Posterior cingulate gyrus (tissue), 11 donors: ENCODE measurements around the gene PPP1R14B.
"Not testable (repeated sequence)": the region's sequence is repeated elsewhere in the genome, so short reads cannot be mapped to it uniquely, and the experiment has no call there.

ENCODE experiments used
- DNase-seq, 10 donors: peaks; one replicate each; pipeline versions ENCODE4 v3.0.0 to v3.0.0-alpha.2; 2020 to 2021; ENCODE audit warnings: mixed read lengths in 3 of 10
- intact Hi-C: fragments of 100-400 bp; cut with DNase I; formaldehyde crosslinking; loops from one replicate; pipeline ENCODE4 v1.15.1; 2023

Gene PPP1R14B

DNA sequence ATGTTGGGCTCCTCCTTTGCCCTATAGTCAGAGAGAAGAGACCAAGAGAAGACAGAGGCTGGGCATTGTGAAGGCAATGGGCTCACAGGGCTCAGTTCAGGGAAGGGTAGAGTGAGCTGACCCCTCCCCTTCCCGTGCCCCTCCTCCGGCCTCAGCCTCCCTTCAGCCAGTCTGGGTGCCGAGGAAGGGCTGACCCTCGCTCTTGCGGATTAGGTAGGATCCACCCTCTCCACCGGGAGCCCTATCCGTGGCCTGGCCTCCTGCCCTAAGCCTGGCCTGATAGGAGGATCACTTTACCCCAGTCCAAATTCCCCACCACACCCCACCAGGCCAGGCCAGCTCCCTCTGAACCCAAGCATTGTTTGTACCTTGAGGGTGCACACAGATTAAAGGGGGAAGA, 1.8 kb upstream of the PPP1R14B start:
- DNase-seq = no peak
- intact Hi-C loops = no loop called here

DNA sequence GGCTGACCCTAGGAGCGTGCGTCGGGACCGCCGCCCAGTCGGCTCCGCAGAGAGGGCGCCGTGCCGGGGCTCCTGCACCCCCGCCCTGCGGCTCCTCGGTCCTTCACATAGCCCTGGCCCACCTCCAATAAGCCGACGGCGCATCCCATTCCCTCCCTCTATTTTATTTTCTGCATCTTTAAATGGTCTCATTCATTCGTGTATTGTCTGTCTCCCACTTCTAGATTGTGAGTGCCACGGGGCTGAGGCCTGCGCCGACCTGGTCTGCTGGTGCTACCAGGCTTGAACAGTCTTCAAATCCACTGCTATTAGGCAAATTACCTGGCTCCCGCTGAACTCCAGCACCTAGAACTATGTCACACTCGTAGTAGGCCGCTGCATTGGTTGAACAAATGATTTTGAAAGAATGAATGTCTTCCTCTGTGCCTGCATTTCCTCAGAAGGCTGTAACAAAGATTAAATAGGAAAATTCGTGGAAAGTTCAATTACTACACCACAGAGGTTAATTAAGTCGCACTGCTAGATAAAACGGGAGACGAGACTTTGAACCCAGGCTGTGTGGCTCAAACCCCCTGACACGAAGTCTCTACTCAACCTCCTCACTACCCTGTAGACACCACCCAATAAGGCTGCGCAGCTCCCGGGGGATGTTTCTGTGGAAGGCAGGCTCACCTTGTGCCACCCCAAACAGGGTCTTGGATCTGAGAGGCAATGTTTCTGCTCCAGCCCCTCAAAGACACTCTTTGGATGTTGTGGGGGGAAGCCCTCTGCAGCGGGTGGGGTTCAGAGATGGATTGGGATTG, 1.2 kb upstream of the PPP1R14B start:
- intact Hi-C loops = no loop called here
- no peak for DNase-seq

DNA sequence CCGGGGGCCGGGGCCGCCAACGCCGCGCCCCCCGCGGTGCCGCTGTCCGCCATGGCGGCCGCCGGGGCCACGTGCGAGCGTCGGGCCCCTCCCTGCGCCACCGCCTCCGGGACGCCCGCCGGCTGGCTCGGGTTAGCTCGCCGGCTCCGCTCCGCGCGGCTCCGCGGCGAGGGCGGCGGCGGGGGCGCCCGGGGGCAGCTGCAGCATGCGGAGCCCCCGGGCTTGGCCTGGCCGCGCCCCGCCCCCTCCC, 197 bp downstream of the PPP1R14B start:
- intact Hi-C loops, DNase-seq: not testable (repeated sequence)

DNA sequence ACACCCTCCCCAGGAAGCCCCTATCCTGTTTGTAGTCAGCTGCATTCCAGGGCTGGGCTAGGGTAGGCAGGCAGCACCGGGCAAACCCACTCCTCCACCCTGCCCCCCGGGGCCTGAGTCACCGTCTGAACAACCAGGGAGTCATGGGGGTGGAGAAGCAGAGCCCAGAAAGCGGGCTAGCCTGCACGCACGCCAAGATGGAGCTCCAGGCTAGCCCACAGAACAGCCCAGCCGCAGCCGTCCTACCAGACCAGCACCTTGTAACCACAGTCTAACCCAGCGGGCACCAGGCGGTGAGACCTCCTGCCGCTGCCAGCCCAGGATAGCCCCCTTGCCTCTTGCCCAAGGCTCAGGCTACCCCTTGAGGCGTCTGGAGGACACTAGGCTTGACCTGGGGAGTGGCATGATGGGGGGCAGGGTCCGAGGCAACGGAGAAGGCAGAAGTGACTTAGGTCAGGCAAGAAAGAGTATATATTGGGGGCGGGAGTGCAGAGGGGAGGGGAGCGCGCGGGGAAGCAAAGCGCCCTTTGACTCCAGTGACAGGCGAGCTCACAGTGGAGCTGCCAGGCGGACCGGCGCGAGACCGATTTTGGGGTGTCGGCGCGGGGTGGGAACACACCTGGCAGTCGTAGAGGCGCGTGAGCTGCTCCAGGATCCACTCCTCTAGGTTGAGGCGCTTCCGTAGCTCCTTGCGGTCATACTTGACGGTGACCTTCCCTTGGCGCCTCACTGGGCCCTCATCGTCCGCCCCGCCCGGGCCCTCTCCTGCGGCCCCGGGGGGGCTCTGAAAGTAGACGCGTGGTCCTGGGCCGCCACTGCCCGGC, 734 bp downstream of the PPP1R14B start:
- DNase-seq = peak in 2 of 10 donors; percentile 57 to 80
- intact Hi-C loops = no loop called here

DNA sequence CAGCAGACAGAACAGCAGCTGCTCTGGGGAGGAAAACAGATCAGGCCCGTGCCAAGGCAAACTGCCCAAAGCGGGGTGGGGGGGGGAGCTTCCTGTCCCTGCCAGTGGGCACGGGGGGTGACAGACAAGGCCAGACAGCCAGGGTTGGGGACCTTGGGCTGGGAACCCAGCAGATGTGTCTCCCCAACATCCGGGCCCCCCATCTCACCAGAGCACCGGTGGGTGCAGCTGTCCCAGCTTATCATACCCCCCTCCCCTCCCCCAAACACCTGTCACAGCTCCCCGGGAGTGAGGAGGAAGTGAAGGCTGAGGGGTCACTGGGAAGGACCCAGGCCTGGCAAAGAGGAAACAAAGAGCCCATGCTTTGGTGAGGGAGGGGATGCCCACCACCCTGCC, 1.3 kb downstream of the PPP1R14B start:
- peak in 3 of 10 donors; percentile 49 to 81 (median 52) for DNase-seq
- intact Hi-C loops = no loop called here

DNA sequence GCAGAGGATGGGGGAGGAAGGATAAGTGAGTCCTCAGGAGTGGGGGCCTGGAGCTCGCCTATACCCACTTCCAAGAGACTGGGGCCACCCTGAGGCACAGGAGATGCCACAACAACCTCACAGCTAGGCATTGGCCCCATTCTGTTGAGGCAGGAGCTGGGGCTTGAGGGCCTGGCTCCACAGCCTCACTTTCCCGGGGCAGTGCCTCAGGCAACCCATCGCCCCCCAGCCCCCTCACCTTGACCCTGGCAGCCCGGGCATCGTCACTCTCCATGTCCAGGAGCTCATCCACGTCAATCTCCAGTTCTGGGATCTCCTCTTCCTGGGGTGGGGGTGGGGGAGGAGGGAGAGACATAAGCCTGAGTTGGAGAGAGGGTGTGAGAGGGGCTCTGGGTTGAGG, 1.8 kb downstream of the PPP1R14B start:
- intact Hi-C loops = no loop called here
- DNase-seq = no peak

DNA sequence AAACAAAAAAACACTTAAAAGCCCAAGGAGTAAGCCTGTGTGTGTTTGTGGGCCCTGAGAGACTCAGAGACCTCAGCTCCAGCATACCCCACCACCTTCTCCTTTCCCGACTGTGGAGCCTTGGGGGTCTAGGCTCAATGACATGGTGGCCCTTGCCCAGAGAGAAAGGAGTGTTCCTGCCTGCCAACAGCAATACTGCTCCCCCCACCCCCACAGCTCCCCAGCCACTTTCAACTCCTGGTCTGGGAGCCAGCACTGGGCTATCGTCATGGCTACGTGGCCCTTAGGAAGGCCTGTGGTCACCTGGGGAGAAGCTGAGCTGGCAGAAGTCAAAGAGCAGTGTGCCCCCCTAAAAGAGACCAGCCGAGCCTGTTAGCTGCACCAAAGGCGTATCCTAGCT, 2.6 kb downstream of the PPP1R14B start:
- no peak for DNase-seq
- intact Hi-C loops = no loop called here

DNA sequence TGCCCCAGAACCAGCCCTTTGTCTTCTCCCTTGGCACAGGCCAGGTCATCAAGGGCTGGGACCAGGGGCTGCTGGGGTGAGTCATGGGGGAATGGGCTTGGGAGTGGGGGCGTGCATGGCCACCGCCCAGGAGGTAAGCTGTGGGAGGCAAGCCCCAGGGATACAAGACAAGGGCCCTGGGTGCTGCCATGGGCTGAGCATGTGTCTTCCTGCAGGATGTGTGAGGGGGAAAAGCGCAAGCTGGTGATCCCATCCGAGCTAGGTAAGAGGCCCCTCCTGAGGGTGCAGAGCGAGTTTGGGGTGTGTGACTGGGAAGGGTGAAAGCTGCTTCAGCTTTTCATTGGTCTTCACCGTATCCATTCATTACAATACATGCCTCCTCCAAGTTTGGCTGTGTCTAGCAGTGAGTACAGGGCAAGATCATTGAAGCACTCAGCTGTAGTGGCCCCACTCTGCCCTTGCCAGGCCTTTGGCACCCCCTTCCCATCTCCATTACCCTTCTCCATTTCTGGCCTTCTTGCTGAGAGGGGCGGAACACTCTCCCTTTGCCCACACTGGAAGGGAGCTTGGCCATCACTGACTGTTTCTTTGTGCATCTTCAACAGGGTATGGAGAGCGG, 3.4 kb downstream of the PPP1R14B start:
- intact Hi-C loops = no loop called here
- DNase-seq = no peak

DNA sequence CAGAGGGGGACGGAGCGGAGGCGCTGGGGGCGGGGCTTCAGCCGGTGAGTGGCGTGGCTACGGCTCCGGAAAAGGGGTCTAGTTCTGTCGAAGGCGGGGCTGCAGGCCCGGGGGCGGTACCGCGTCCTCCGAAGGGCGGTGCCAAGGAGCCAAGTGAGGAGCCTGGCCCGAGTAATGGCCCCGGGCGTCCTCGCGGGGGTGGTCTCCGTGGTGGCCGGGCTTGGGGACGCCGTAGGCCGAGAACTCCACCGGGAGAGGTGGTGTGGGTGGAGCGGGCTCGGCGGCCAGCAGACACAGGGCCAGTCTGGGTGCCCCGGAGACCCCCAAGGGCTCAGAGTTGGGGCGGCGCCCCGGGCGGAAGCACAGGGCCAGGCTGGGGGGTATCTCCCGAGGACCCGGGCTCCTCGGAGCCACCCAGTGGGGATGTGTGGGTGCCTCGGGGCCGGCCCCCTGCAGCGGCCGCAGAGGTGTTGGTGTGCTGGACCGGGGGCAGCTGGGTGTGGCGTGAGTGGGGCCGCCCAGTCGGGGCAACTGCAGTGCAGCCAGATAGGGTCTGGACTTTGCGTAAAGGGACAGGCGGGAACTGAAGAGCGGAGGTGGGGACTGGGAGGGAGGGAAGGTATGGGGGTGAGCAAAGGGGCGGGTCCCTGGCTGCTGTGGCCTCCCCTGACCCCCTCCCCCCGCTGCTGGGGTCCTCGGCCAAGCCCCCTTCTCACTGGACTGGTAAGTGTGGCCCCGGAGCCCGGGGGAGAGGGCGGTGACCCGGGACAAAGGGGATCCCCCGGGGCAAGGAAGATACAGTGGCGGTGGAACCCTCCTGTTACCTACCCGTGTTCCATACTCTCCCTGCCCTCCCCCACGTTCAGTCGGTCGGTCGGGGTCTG, 5.0 kb downstream of the PPP1R14B start:
- intact Hi-C loops = no loop called here
- peak in 5 of 10 donors; percentile 89 to 100 (median 100) for DNase-seq

DNA sequence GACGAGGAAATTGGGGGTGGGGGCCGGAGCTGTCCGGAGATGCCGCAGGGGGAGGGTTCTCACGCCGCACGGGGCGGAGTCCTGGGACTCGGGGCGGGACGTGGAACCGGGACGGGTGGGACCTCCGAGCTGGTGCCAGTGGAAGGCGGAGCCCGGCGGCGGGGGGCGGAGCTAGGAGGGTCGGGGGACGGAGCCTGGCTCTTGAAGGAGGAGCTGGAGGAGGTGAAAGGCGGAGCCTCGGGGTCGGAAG, 5.6 kb downstream of the PPP1R14B start:
- intact Hi-C loops = no loop called here
- peak in 6 of 10 donors; percentile 99 to 100 (median 100) for DNase-seq

DNA sequence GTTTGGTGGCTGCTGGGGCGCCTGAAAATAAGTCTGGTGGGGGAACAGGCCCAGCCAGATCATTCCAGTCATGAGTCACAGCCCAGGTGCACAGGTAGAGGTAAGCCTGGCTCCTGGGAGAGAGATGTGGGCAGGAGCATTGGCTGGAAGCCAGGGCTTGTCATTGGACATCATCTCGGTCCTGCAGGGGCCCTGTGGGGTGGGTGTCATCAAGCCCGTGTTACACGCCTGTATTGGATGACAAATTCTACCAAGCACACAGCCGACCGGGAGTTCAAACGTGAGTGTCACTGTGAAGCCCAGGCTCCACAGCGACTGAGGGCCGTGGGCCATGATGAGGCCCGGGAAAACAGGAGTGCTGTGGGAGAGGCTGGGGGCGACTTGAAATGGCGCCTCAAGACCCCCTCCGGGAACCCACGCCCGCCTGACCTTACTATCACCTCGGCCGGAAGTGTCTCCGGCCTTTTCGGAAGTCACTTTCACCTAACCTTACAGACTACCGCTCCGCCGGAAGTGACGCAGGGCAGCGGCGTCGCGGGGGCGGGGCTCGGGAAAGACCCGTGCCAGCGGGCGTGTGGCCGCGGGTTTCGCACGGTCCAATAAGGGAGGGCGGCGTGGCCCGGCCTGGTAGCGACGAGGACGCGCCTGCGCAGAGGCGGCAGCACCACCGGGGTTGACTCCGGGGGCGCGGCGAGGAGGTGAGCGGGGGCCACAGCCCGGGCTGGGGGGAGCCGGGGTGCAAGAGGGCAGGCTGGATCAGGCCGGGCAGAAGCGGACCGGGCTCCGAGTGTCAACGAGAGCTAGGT, 6.1 kb downstream of the PPP1R14B start, which contains the start of gene FKBP2:
TSS of gene FKBP2 (plus strand) at position 661 of the 806 bp plus-strand sequence. CDS start 1,293 bp downstream, outside the sequence.
- intact Hi-C loops = no loop called here
- peak; percentile 91 to 100 (median 96) for DNase-seq

DNA sequence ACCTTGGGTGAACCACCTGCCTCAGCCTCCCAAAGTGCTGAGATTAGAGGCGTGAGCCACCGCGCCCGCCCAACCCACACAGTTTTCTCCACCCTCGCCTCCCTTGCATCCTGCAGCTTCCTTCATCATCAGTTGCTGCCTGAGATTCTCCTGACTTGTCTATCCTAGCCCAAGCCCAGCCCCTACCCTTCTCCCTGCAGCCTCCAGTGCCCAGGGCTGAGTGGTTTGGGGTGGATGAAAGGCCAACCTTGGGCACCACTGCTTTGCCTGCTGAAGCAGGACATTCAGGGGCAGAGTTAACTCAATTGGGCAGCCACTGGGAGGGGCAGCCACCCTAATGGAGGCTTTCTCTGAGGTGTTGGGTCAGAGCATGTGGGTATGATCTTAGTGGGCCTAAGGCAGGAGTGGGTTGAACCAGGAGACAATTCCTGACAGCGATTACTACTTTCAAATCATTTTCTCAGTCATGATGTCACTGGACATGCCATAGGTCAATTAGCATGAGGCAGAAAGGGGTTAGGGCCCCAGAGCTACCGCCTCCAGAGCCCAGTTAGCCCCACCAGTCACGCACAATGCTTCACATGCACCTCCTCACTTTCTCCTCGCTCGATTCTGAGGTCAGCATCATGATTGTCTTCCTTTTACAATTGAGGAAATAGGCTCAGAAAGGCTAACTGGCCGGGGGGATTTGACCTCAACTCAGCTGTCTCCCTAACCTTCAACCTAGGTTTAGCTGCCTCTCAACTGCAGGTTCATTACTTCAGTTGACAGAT, 6.9 kb downstream of the PPP1R14B start:
- no peak for DNase-seq
- intact Hi-C loops = loop anchor here (10.0 kb wide), 1 partner anchor 55 kb away; the partner anchor contains the start of gene STIP1

DNA sequence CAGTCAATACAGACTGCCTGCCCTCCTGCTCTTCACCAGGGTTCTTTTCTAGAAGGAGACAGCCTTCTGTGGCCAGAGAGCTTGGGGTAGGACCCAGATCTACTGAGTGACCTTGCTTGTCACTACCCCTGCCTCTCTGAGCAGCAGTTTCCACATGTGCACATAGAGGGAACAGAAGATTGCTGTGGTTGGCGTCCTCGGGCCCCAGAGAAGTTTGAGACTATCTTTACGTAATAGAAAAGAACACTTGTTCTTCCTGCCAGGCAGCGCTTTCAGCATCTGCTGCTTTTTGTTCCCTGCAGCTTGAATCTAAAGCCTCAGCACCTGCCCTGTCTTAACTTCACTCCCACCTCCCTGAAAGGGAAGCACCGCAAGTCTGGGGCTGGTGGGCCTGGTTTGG, 7.7 kb downstream of the PPP1R14B start:
- intact Hi-C loops = loop anchor here (10.0 kb wide), 1 partner anchor 54 kb away; the partner anchor contains the start of gene STIP1
- DNase-seq = no peak

DNA sequence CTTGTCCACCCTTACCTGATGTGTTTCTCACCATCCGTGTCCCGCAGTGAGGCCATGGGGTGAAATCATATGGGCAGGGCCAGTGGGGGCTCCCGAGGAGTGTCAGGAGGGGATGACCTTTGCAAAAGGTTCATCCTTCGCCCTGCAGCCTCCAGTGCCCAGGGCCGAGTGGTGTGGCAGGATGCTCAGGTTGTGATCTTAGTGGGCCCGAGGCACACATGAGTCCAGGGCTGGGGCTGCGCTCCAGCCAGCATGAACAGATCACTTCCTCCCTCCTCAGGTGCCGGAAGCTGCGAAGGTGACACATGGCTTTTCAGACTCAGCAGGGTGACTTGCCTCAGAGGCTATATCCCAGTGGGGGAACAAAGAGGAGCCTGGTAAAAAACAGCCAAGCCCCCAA, 8.7 kb downstream of the PPP1R14B start:
- DNase-seq = no peak
- intact Hi-C loops = loop anchor here (10.0 kb wide), 1 partner anchor 53 kb away; the partner anchor contains the start of gene STIP1

DNA sequence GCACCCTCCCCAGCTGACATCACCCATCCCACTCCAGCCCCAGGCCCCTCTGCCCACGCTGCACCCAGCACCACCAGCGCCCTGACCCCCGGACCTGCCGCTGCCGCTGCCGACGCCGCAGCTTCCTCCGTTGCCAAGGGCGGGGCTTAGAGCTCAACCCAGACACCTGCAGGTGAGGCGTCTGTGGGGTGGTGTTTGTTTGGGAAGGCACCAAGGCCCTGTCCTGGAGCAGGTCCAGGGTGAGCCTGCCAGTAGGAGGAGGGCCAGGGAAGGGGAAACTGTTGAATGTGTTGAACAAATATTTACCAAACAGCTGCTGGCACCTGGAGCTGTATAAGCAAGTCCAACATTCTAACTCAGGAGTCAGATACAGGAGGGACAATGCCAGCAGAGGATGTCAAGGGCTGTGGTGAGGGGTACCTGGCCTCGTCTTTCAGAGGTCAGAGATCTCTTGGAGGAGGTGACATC, 9.2 kb downstream of the PPP1R14B start:
- DNase-seq = no peak
- intact Hi-C loops = loop anchor here (10.0 kb wide), 1 partner anchor 53 kb away; the partner anchor contains the start of gene STIP1

DNA sequence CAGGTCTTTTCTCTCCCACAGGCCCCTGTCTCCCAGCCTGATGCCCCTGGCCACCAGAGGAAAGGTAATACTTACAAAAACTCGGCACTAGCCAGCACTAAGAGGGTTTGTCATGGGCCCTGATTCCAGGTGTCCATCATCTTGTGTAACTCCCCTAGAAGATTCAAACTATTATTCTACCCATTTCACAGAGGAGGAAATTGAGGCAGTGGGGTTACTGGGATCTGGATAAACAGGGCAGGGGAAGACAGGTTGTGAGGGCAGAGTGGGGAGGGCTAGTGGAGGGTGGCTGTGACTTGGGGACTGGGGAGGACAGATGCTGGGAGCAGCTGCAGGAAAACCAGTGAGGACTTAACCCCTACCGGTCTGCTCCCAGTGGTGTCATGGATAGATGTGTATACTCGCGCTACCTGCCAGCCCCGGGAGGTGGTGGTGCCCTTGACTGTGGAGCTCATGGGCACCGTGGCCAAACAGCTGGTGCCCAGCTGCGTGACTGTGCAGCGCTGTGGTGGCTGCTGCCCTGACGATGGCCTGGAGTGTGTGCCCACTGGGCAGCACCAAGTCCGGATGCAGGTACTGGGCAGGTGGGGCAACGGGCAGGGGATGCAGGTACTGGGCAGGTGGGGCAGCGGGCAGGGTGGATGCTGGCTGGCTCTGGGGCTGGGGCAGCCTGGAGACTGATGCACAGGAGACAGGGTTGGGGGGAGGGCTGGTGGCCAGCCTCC, 11.1 kb downstream of the PPP1R14B start:
- no peak for DNase-seq
- intact Hi-C loops = loop anchor here (10.0 kb wide), 1 partner anchor 51 kb away; the partner anchor contains the start of gene STIP1

DNA sequence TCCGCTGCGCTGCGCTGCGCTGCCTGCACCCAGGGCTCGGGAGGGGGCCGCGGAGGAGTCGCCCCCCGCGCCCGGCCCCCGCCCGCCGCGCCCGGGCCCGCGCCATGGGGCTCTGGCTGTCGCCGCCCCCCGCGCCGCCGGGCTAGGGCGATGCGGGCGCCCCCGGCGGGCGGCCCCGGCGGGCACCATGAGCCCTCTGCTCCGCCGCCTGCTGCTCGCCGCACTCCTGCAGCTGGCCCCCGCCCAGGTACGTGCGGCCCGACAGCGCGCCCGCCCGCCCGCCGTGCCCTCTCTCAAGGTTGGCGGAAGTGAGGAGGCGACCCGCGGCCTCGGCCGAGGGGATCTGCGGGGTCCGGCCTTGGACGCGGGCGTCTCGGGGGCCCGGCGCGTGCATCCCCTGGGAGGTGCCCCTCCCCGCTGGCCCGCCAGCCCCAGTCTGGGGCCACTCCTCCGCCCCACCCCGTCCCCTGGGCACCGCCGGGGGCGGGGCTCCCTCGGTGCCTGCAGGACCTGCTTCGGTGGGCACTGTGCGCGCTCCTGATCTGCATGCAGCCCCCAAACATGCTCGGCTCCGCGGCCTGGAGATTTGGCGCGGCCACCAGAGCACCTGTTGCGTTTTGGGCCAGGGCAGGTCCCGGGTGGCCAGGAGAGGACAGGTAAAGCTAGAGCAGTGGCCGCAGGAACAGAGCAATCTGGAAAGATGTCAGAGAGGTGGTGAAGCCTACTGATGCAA, 11.9 kb downstream of the PPP1R14B start:
- intact Hi-C loops = loop anchor here (10.0 kb wide), 1 partner anchor 50 kb away; the partner anchor contains the start of gene STIP1
- DNase-seq = peak in 2 of 10 donors; percentile 45 to 90
